ENCODE measurements around the gene HMGXB3.
"Not testable (repeated sequence)": the region's sequence is repeated elsewhere in the genome, so short reads cannot be mapped to it uniquely, and the experiment has no call there.

HMGXB3 gene

GRCh38 chr5:150022158-150022531, 21.6 kb downstream of the HMGXB3 start:
- DNase-seq (ENCODE audit: low spot score) = no peak

GRCh38 chr5:150022681-150023080, 22.1 kb downstream of the HMGXB3 start:
- DNase-seq (ENCODE audit: low spot score) = no peak

- DNase-seq (ENCODE audit: low spot score) = no peak
These were observed 22.6 kb downstream of the HMGXB3 start for GRCh38 chr5:150023136-150023535.

DNA sequence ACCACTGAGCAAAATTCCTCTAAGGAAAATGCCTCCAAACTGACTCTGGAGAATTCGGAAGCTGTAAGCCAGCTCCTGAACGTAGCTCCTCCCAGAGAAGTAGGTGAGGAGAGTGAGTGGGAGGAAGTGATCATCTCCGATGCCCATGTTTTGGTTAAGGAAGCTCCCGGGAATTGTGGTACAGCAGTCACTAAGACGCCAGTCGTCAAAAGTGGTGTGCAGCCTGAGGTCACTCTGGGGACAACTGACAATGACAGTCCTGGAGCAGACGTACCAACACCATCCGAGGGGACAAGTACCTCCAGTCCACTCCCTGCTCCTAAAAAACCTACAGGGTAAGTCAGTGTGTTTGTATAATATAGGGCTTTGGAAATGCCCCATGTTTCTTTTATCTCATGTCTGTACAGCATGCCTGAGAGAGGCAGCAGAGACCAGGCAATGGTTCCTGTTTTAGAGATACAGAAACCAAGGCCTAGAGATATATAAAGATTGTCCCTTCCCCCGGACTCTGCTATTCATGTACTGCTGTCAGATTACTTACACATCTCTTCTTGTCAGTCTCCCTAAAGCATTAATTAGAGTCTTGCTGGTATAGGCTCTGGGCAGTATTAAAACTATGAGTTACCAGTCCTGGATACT, 23.9 kb downstream of the HMGXB3 start:
- no peak for DNase-seq (ENCODE audit: low spot score)

GRCh38 chr5:150026682-150027172, 26.2 kb downstream of the HMGXB3 start:
- DNase-seq (ENCODE audit: low spot score) = no peak

DNA sequence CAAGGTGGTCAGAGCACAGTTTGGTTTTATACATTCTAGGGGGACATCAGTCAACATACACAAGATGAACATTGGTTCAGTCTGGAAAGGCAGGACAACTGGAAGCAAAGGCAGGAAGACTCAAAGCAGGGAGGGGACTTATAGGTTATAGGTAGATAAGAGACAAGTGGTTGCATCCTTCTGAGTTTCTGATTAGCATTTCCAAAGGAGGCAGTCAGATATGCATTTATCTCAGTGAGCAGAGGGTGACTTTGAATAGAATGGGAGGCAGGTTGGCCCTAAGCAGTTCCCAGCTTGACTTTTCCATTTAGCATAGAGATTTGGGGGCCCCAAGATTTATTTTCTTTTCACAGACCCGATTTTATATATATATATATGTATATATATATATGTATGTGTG, 27.5 kb downstream of the HMGXB3 start:
- not testable (repeated sequence) for DNase-seq (ENCODE audit: low spot score)

GRCh38 chr5:150033334-150033733, 32.8 kb downstream of the HMGXB3 start:
- DNase-seq (ENCODE audit: low spot score) = no peak

DNA sequence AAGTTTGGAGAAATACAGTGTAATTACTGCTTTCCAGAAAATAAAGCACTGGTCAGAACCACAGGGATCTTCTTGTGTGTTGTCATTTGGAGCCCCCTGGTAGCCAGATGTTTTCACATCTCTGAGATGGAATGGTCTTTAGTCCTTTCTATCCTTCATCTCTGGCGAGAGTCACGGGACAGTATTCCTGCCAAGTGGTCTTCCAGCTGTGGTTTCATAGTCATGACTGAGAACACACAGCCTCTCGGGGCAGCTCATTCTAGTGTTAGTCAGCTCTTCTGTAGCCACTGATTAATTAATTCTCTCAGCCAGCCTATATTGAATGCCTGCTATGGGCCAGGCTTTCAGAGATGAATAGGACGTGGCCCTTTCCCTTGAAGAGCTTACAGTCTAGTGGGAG, 34.1 kb downstream of the HMGXB3 start:
- no peak for DNase-seq (ENCODE audit: low spot score)

GRCh38 chr5:150035139-150035895, 34.8 kb downstream of the HMGXB3 start:
- DNase-seq (ENCODE audit: low spot score) = peak; percentile 34

DNA sequence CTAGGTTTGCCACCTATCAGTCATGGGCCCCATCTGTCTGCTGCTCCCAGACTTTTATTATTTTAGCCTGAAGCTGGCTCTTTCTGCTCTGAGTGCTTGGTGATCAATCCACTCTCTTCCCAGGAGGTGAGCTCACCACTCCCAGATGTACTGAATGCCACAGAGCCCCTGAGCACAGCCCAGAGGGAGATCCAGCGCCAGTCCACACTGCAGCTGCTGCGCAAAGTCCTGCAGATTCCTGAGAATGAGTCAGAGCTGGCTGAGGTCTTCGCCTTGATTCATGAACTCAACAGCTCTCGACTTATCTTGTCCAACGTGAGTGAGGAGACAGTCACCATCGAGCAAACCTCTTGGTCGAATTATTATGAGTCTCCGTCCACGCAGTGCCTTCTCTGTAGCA, 36.0 kb downstream of the HMGXB3 start:
- DNase-seq (ENCODE audit: low spot score) = no peak

DNA sequence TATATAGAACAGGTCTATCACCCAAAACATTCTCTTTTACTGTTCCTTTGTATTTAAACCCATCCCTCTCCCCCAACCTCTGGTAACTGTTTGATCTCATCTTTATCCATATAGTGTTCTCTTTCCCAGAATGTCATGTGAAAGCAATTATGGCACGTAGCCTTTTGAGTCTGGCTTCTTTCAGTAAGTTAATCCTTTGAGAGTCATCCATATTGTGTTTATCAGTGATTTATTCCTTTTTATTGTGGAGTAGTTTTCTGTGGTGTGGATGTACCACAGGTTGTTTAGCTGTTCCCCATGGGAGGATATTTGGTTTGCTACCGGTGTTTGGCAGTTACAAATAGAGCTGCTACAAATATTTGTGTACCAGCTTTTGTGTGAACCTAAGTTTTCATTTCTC, 38.0 kb downstream of the HMGXB3 start:
- DNase-seq (ENCODE audit: low spot score) = no peak

DNA sequence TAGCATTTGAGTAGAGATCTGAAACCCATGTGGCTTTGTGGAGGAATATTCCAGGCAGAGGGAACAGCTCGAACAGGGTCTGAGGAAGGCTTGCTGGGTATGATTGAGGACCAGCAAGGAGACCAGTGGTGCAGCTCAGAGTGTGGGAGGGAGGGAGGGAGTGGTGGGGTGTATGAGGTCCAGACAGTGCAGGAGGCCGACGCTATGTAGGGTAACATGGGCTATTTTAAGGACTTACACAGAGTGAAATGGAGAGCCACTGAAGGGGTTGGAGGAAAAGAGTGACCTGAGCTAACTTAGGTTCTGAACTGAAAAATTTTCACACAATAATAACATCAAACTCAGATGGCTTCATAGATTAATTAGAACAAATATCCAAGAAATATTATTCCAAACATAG, 41.9 kb downstream of the HMGXB3 start:
- DNase-seq (ENCODE audit: low spot score) = no peak

- DNase-seq (ENCODE audit: low spot score) = no peak
These were observed 43.3 kb downstream of the HMGXB3 start for GRCh38 chr5:150043657-150044328.

- no peak for DNase-seq (ENCODE audit: low spot score)
These were observed 43.8 kb downstream of the HMGXB3 start for GRCh38 chr5:150044329-150044681.

DNA sequence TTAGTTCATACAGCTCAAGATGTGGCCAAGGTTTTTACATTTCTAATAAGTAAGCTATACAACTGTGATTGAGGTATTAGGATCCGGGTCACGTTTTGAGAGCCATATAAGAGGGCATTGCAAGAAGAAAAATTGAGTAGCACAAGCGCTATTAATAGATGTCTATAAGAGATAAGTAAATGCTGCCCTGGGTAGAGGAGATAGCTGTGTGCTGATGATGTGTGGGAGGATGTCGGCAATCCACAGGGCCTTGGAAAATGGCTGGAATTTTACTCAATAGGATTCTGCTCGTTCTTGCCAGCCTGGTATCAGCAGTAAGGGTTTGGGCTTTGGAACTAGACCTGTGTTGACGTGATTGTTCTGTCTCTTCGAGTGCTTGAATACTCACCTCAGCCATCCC, 44.2 kb downstream of the HMGXB3 start:
- no peak for DNase-seq (ENCODE audit: low spot score)

DNA sequence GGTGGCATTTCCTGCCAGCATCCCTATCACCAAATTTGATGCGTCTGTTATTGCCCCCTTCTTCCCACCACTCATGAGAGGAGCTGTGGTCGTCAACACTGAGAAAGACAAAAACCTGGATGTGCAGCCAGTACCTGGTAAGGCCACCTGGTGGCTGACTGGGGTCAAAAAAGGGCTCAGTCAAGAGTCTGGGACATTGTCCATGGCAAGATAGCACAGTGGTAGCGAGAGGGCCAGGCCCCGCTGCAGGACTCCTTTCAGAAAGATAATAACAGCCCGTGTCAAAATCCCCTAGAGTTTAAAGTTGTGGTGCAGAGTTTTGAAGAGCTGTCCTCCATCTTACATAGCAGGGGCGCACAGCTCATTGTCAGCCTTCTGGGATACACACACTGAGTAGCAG, 45.0 kb downstream of the HMGXB3 start:
- no peak for DNase-seq (ENCODE audit: low spot score)

- no peak for DNase-seq (ENCODE audit: low spot score)
These were observed 45.5 kb downstream of the HMGXB3 start for GRCh38 chr5:150046031-150046430.

DNA sequence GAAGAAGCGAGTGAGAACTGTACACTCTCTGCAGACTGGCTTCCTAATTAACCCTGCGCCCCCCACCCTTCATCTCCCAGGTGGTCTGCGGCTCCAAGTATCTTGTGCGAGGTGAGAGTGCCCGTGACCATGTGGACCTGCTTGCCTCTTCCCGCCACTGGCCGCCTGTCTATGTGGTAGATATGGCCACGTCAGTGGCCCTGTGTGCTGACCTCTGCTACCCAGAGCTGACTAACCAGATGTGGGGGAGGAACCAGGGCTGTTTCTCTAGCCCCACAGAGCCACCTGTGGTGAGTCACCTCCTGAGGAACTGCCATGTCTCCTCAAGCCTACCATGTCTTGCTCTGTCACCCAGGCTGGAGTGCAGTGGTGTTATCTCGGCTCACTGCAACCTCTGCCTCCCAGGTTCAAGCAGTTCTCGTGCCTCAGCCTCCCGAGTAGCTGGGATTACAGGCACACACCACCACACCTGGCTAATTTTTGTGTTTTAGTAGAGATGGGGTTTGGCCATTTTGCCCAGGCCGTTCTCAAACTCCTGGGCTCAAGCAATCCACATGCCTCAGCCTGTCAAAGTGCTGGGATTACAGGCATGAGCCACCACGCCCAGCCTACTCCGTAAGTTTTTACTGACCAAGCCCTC, 49.8 kb downstream of the HMGXB3 start:
- not testable (repeated sequence) for DNase-seq (ENCODE audit: low spot score)

- DNase-seq (ENCODE audit: low spot score) = no peak
These were observed 51.2 kb downstream of the HMGXB3 start for GRCh38 chr5:150051657-150052195.

GRCh38 chr5:150052226-150052955, 51.9 kb downstream of the HMGXB3 start:
- no peak for DNase-seq (ENCODE audit: low spot score)

DNA sequence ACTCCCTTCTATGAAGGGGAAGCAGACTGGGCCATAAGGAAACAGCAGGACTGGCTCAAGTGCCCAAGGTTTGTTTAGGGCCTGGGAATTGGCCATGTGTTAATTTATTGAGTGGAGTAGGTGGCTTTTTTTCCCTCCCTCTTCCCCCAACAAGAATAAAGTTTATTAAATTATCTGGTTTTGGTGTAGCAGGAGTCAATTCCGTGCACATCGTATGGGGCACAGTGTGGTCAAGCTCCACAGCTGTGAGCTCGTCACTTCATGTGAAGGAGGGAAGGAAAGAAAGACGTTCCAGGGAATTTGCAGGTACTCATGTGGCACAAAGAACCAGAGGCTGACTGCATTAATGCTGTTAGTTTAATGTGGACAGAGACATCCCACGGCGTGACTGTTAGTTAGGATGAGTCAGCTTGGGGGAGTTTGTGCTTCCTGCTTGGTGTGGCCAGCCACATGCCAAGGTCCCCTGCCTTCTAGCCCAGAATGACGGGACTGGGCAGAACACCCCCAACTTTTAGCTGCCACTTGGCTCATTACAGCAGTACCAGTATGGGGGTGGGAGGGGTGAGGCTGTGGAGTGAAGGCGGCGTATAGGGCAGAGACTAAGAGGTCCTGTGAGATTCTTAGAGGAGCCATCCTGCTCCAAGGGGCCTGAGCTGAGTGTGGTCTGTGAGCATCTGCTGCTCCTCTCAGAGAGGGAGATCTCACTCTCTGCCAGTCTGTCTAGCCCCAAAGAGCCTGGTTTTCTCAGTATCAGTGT, 52.6 kb downstream of the HMGXB3 start:
- no peak for DNase-seq (ENCODE audit: low spot score)
